Hepatocyte (in vitro differentiated cells): Measurements from ENCODE around the gene TM7SF3. TPM values are rescaled to one million over a fixed set of nuclear protein-coding genes. Genes with fewer than 3 reads are reported as not detected.

Experiments
- DNase-seq: peaks from one replicate; pipeline ENCODE4 v3.0.0-alpha.2; 2016; ENCODE audit warnings: low spot score
- H2AFZ ChIP-seq: fragments of 200-600 bp; sonication (generic); 2 replicates; pipeline ENCODE4 v1.6.0; 2016; ENCODE audit warnings: antibody characterized with exemption, mild to moderate bottlenecking
- H3K27ac ChIP-seq: fragments of 200-600 bp; sonication (generic); 2 replicates; pipeline ENCODE4 v1.5.1; 2016; ENCODE audit warnings: mild to moderate bottlenecking
- H3K27me3 ChIP-seq: fragments of 200-600 bp; sonication (generic); 2 replicates; pipeline ENCODE4 v1.6.1; 2016
- H3K36me3 ChIP-seq: fragments of 200-600 bp; sonication (generic); replicated peaks from 2 replicates; pipeline ENCODE4 v1.5.1; 2016; ENCODE audit warnings: low read depth; ENCODE audit not compliant: insufficient read depth
- H3K4me1 ChIP-seq: fragments of 200-600 bp; sonication (generic); 2 replicates; pipeline ENCODE4 v1.5.1; 2016; ENCODE audit warnings: mild to moderate bottlenecking, moderate library complexity; ENCODE audit not compliant: insufficient read depth
- H3K4me2 ChIP-seq: fragments of 200-600 bp; sonication (generic); 2 replicates; pipeline ENCODE4 v1.6.0; 2016
- H3K4me3 ChIP-seq: fragments of 200-600 bp; sonication (generic); 2 replicates; pipeline ENCODE4 v1.5.1; 2016; ENCODE audit warnings: mild to moderate bottlenecking
- H3K79me2 ChIP-seq: fragments of 200-600 bp; sonication (generic); 2 replicates; pipeline ENCODE4 v1.6.0; 2017; ENCODE audit warnings: mild to moderate bottlenecking
- H3K9me2 ChIP-seq: fragments of 200-600 bp; sonication (generic); replicated peaks from 2 replicates; pipeline ENCODE4 v1.6.0; 2017; ENCODE audit warnings: mild to moderate bottlenecking; ENCODE audit not compliant: insufficient read depth
- H3K9me3 ChIP-seq: fragments of 200-600 bp; sonication (generic); 2 replicates; pipeline ENCODE4 v1.5.1; 2016; ENCODE audit warnings: low read depth, mild to moderate bottlenecking
- H4K20me1 ChIP-seq: fragments of 200-600 bp; sonication (generic); 2 replicates; pipeline ENCODE4 v1.6.0; 2016; ENCODE audit warnings: mild to moderate bottlenecking; ENCODE audit not compliant: insufficient read depth, poor library complexity, severe bottlenecking
- CTCF ChIP-seq: fragments of 200-600 bp; sonication (generic); IDR thresholded peaks from 2 replicates; pipeline ENCODE4 v1.5.1; 2016; ENCODE audit warnings: antibody characterized with exemption, mild to moderate bottlenecking; ENCODE audit not compliant: poor library complexity
- EZH2 ChIP-seq: fragments of 200-600 bp; sonication (generic); IDR thresholded peaks from 2 replicates; pipeline ENCODE4 v1.6.1; 2016; ENCODE audit warnings: antibody characterized with exemption, mild to moderate bottlenecking, borderline replicate concordance
- EZH2phosphoT487 ChIP-seq: fragments of 200-600 bp; sonication (generic); IDR thresholded peaks from one replicate; pipeline ENCODE4 v1.6.1; 2018; ENCODE audit warnings: antibody characterized with exemption, mild to moderate bottlenecking, low read depth, moderate library complexity; ENCODE audit not compliant: unreplicated experiment, severe bottlenecking
- WGBS: methylation state at CpG from one replicate; pipeline ENCODE4 v1.1.6; 2016; ENCODE audit warnings: low lambda C conversion rate; ENCODE audit errors: missing lambda C conversion rate; 5-methylcytosine and 5-hydroxymethylcytosine counted together
- polyA plus RNA-seq: library from polyadenylated mRNA; unstranded; fragments of >200 nt; fragmentation: Nextera tagmentation; extraction: Ambion mirVana; gene quantifications from 2 replicates; pipeline ENCODE4 v1.2.1, GENCODE V29; 2016
- total RNA-seq: library from RNA; depleted of rRNA; stranded (reverse); fragments of >200 nt; gene quantifications from 2 replicates; pipeline ENCODE4 v1.2.3, GENCODE V29; 2014

The TM7SF3 gene
- total and polyA plus RNA-seq, 2 experiments from 2014 or later = 41.2 to 52.1 TPM

GRCh38 chr12:27034607-27035293 is 20.6 kb upstream of the TM7SF3 start:
- H3K27ac ChIP-seq = no peak overlapping the region
- H3K36me3 ChIP-seq = no peaks in the 10 kb centered on the region
- H2AFZ ChIP-seq = no peak overlapping the region
- H3K9me2 ChIP-seq = no peaks in the 10 kb centered on the region
- TF ChIP-seq CTCF (no peak), EZH2phosphoT487 (no peak), EZH2 (no peak)
- WGBS = 96% methylated on average over 21 of the region's 21 CpGs
- no peaks in the 10 kb centered on the region for H3K4me1 ChIP-seq
- no peak overlapping the region for H3K4me3 ChIP-seq
- H3K27me3 ChIP-seq = no peaks in the 10 kb centered on the region
- no peaks in the 10 kb centered on the region for H3K9me3 ChIP-seq
- H3K79me2 ChIP-seq = no peaks in the 10 kb centered on the region
- no peak overlapping the region for H3K4me2 ChIP-seq
- no peaks in the 10 kb centered on the region for H4K20me1 ChIP-seq
- no peak for DNase-seq

- Histone ChIP-seq H3K36me3 (no peaks in the 10 kb centered on the region), H4K20me1 (no peaks in the 10 kb centered on the region), H2AFZ (no peak overlapping the region), H3K79me2 (no peaks in the 10 kb centered on the region), H3K9me2 (no peaks in the 10 kb centered on the region), H3K27me3 (no peaks in the 10 kb centered on the region), H3K4me2 (no peak overlapping the region), H3K9me3 (no peaks in the 10 kb centered on the region), H3K27ac (no peak overlapping the region), H3K4me3 (no peak overlapping the region), H3K4me1 (no peaks in the 10 kb centered on the region)
- 87% methylated on average over 3 of the region's 3 CpGs for WGBS
- no peak for TF ChIP-seq EZH2phosphoT487
- no peak for TF ChIP-seq CTCF
- TF ChIP-seq EZH2 = no peak
- DNase-seq = no peak
These were observed 18.5 kb upstream of the TM7SF3 start for GRCh38 chr12:27032679-27033078.

- DNase-seq = no peak
- H3K27ac ChIP-seq = no peak overlapping the region
- no peaks in the 10 kb centered on the region for H3K9me3 ChIP-seq
- 94% methylated on average over 3 of the region's 3 CpGs for WGBS
- H3K4me2 ChIP-seq = no peak overlapping the region
- no peaks in the 10 kb centered on the region for H3K36me3 ChIP-seq
- no peak overlapping the region for H2AFZ ChIP-seq
- H3K9me2 ChIP-seq = no peaks in the 10 kb centered on the region
- TF ChIP-seq EZH2 = no peak
- TF ChIP-seq EZH2phosphoT487 = no peak
- TF ChIP-seq CTCF = no peak
- H3K4me1 ChIP-seq = no peaks in the 10 kb centered on the region
- no peaks in the 10 kb centered on the region for H4K20me1 ChIP-seq
- no peak overlapping the region for H3K4me3 ChIP-seq
- H3K79me2 ChIP-seq = peaks cover 8% of the 10 kb centered on the region
- no peaks in the 10 kb centered on the region for H3K27me3 ChIP-seq
These were observed 17.3 kb upstream of the TM7SF3 start for GRCh38 chr12:27031531-27031930.

- Histone ChIP-seq H3K27me3 (no peaks in the 10 kb centered on the region), H3K36me3 (no peaks in the 10 kb centered on the region), H3K79me2 (peaks cover 41% of the 10 kb centered on the region), H3K9me2 (no peaks in the 10 kb centered on the region), H3K4me3 (no peak overlapping the region), H3K27ac (no peak overlapping the region), H3K4me2 (no peak overlapping the region), H2AFZ (no peak overlapping the region), H3K4me1 (peaks cover 8% of the 10 kb centered on the region), H3K9me3 (no peaks in the 10 kb centered on the region), H4K20me1 (no peaks in the 10 kb centered on the region)
- TF ChIP-seq EZH2 = no peak
- TF ChIP-seq EZH2phosphoT487 = no peak
- no peak for TF ChIP-seq CTCF
- DNase-seq = no peak
These were observed 12.1 kb upstream of the TM7SF3 start for GRCh38 chr12:27026257-27026656.
